Calu3 (cell line): Measurements from ENCODE around the gene DPEP1. TPM values are rescaled to one million over a fixed set of nuclear protein-coding genes. Genes with fewer than 3 reads are reported as not detected.

Source experiments
- BruUV-seq: library from RNA; stranded (reverse); fragments of 400-500 nt; replicated peaks from 2 replicates; lab custom pipeline; 2021; lab: Mats Ljungman, UMichigan
- CTCF ChIA-PET: fragments of 300-600 bp; sonication (Branson Sonifier 250); formaldehyde crosslinking; loops from one replicate; lab custom pipeline; 2022; ENCODE audit warnings: antibody characterized with exemption; lab: Charles Lee
- DNase-seq: peaks from one replicate; pipeline ENCODE4 v3.0.0; 2022
- H3K27ac Mint-ChIP-seq: one replicate; pipeline ENCODE4 v1.8.0; 2022; ENCODE audit warnings: mixed read lengths; ENCODE audit not compliant: unreplicated experiment
- H3K27me3 Mint-ChIP-seq: one replicate; pipeline ENCODE4 v1.8.0; 2022; ENCODE audit warnings: mixed read lengths; ENCODE audit not compliant: unreplicated experiment
- H3K36me3 Mint-ChIP-seq: one replicate; pipeline ENCODE4 v1.8.0; 2022; ENCODE audit warnings: mild to moderate bottlenecking, moderate library complexity, mixed read lengths; ENCODE audit not compliant: insufficient read depth, unreplicated experiment
- H3K4me1 Mint-ChIP-seq: one replicate; pipeline ENCODE4 v1.8.0; 2022; ENCODE audit warnings: mild to moderate bottlenecking, low read depth, mixed read lengths; ENCODE audit not compliant: unreplicated experiment
- H3K4me3 Mint-ChIP-seq: one replicate; pipeline ENCODE4 v1.8.0; 2022; ENCODE audit warnings: mild to moderate bottlenecking, low read depth, moderate library complexity, mixed read lengths; ENCODE audit not compliant: unreplicated experiment
- H3K9me3 Mint-ChIP-seq: one replicate; pipeline ENCODE4 v1.8.0; 2022; ENCODE audit warnings: low read depth, mixed read lengths; ENCODE audit not compliant: unreplicated experiment
- CTCF ChIP-seq: fragments of 200-600 bp; IDR thresholded peaks from one replicate; pipeline ENCODE4 v1.8.0; 2022; ENCODE audit warnings: antibody characterized with exemption; ENCODE audit not compliant: unreplicated experiment
- intact Hi-C: fragments of 100-400 bp; cut with micrococcal nuclease; formaldehyde crosslinking; loops from one replicate; pipeline ENCODE4 v1.10.0; 2022; ENCODE audit not compliant: unreplicated experiment
- total RNA-seq: library from RNA; stranded (reverse); gene quantifications from 2 replicates; pipeline ENCODE4 v1.2.3, GENCODE V29; 2022

Gene DPEP1
- total RNA-seq, 1 experiment from 2014 or later: not detected

- H3K4me3 Mint-ChIP-seq: no peak overlapping the region
- intact Hi-C loops: no loop called here
- H3K27ac Mint-ChIP-seq: no peak overlapping the region
- CTCF ChIA-PET: interaction anchor here (1.2 kb wide), 1 partner anchor 22 kb away, joined by 3 read pairs; no protein-coding TSS in a partner anchor
- peaks cover 88% of the 10 kb centered on the region for H3K27me3 Mint-ChIP-seq
- peak; percentile 35 for TF ChIP-seq CTCF
- peaks cover 7% of the 10 kb centered on the region for H3K36me3 Mint-ChIP-seq
- H3K4me1 Mint-ChIP-seq: peaks cover 31% of the 10 kb centered on the region
- no TSS peak for BruUV-seq
- DNase-seq: peak; percentile 39
- no peaks in the 10 kb centered on the region for H3K9me3 Mint-ChIP-seq
Measured at GRCh38 chr16:89637379-89637778, 23.9 kb downstream of the DPEP1 start.

- peaks cover 20% of the 10 kb centered on the region for H3K4me1 Mint-ChIP-seq
- intact Hi-C loops: no loop called here
- DNase-seq: no peak
- peaks cover 13% of the 10 kb centered on the region for H3K36me3 Mint-ChIP-seq
- CTCF ChIA-PET: no interaction called here
- no peak overlapping the region for H3K4me3 Mint-ChIP-seq
- H3K9me3 Mint-ChIP-seq: no peaks in the 10 kb centered on the region
- no peak overlapping the region for H3K27ac Mint-ChIP-seq
- no peak for TF ChIP-seq CTCF
- H3K27me3 Mint-ChIP-seq: peaks cover 77% of the 10 kb centered on the region
- BruUV-seq: no TSS peak
Measured at GRCh38 chr16:89638455-89638854, 25.0 kb downstream of the DPEP1 start.

GRCh38 chr16:89639385-89639784, 25.9 kb downstream of the DPEP1 start:
- Mint-ChIP-seq H3K9me3 (no peaks in the 10 kb centered on the region), H3K27ac (no peak overlapping the region), H3K27me3 (peaks cover 68% of the 10 kb centered on the region), H3K4me3 (no peak overlapping the region), H3K36me3 (peaks cover 20% of the 10 kb centered on the region), H3K4me1 (peaks cover 12% of the 10 kb centered on the region)
- TF ChIP-seq CTCF: no peak
- CTCF ChIA-PET: interaction anchor here (0.7 kb wide), 1 partner anchor 19 kb away, joined by 6 read pairs; no protein-coding TSS in a partner anchor
- DNase-seq: no peak
- no TSS peak for BruUV-seq
- intact Hi-C loops: no loop called here

GRCh38 chr16:89641458-89642119, 28.1 kb downstream of the DPEP1 start:
- Mint-ChIP-seq H3K4me1 (peaks cover 12% of the 10 kb centered on the region), H3K36me3 (peaks cover 42% of the 10 kb centered on the region), H3K27ac (no peak overlapping the region), H3K9me3 (no peaks in the 10 kb centered on the region), H3K4me3 (peak overlapping the region; percentile 57), H3K27me3 (peaks cover 46% of the 10 kb centered on the region)
- CTCF ChIA-PET: interaction anchor here (0.8 to 1.8 kb wide), 8 partner anchors 23 to 76 kb away, joined by 3 to 6 read pairs (median 4); no protein-coding TSS in a partner anchor
- intact Hi-C loops: loop anchor here (2.0 to 5.0 kb wide), 2 partner anchors 27 to 59 kb away; no protein-coding TSS in a partner anchor
- DNase-seq: no peak
- no peak for TF ChIP-seq CTCF
- no TSS peak for BruUV-seq
